HCT116 (cell line): ENCODE results near the gene ACBD4. TPM values are rescaled to one million over a fixed set of nuclear protein-coding genes. Genes with fewer than 3 reads are reported as not detected.

ENCODE experiments used
- ATAC-seq: fragments of 200-7000 bp; cut with Tn5 transposase; 2 replicates; pipeline ENCODE4 v1.9.1; 2020; ENCODE audit warnings: mild to moderate bottlenecking, moderate library complexity
- BruUV-seq: library from RNA; stranded (reverse); fragments of 400-500 nt; replicated peaks from 2 replicates; lab custom pipeline; 2021; lab: Mats Ljungman, UMichigan
- CTCF ChIA-PET: fragments of 300-600 bp; sonication (Branson Sonifier 250); formaldehyde crosslinking; loops from one replicate; lab custom pipeline; 2021; ENCODE audit warnings: antibody characterized with exemption; lab: Charles Lee
- POLR2A ChIA-PET: fragments of 300-600, 350-600 bp; sonication (Branson Sonifier 250); formaldehyde crosslinking; loops from one replicate; lab custom pipeline; 2021; ENCODE audit warnings: antibody characterized with exemption; lab: Charles Lee
- RAD21 ChIA-PET, 2 experiments: fragments of 300-600 bp; sonication (Branson Sonifier 250); formaldehyde crosslinking; loops; one replicate each; lab custom pipeline; 2023; ENCODE audit warnings: low total read pairs in 2 of 2; ENCODE audit not compliant: uncharacterized antibody in 2 of 2, unreplicated experiment in 2 of 2, low non-redundant PET in 1 of 2; lab: Charles Lee
- DNase-seq: peaks from one replicate; pipeline ENCODE4 v3.0.0-alpha.2; 2010; ENCODE audit warnings: low read depth, low spot score
- H2AFZ ChIP-seq: fragments of 200-600 bp; shearing (Covaris generic), sonication (generic); 2 replicates; pipeline ENCODE4 v1.6.1; 2017; ENCODE audit warnings: low read depth, mixed run types, mixed read lengths, antibody characterized with exemption, low read length; ENCODE audit not compliant: poor library complexity, severe bottlenecking
- H3K27ac ChIP-seq: 2 replicates; pipeline ENCODE4 v1.5.1; 2012; ENCODE audit warnings: low read depth, low read length
- H3K27me3 ChIP-seq: fragments of 200-600 bp; sonication (generic); 2 replicates; pipeline ENCODE4 v1.6.1; 2016; ENCODE audit warnings: mixed run types, low read length, mixed read lengths; ENCODE audit not compliant: insufficient read depth
- H3K36me3 ChIP-seq, 2 experiments: fragments of 200-500 bp in 1 of 2; fragments of 200-600 bp in 1 of 2; sonication (Bioruptor generic) in 1 of 2; sonication (generic) in 1 of 2; 2 replicates each; pipeline versions ENCODE4 v1.5.1 to v1.6.1; 2014 to 2016; ENCODE audit warnings: low read length in 2 of 2, inconsistent platforms in 1 of 2, mixed read lengths in 1 of 2, mixed run types in 1 of 2; ENCODE audit not compliant: insufficient read depth in 2 of 2, control insufficient read depth in 1 of 2
- H3K4me1 ChIP-seq, 2 experiments: fragments of 200-600 bp in 1 of 2; sonication (generic) in 1 of 2; 2 replicates each; pipeline versions ENCODE4 v1.5.1 to v1.6.1; 2012 to 2017; ENCODE audit warnings: low read length in 2 of 2, inconsistent platforms in 1 of 2, mild to moderate bottlenecking in 1 of 2, mixed read lengths in 1 of 2, mixed run types in 1 of 2, moderate library complexity in 1 of 2; ENCODE audit not compliant: insufficient read depth in 2 of 2, control insufficient read depth in 1 of 2
- H3K4me2 ChIP-seq: fragments of 200-600 bp; sonication (generic); 2 replicates; pipeline ENCODE4 v1.6.1; 2017; ENCODE audit warnings: mixed run types, low read length, mixed read lengths
- H3K4me3 ChIP-seq, 2 experiments: fragments of 200-600 bp in 1 of 2; sonication (generic) in 1 of 2; replicated peaks in 1 of 2; 2 replicates each; pipeline ENCODE4 v1.5.1; 2011 to 2016; ENCODE audit warnings: low read length in 2 of 2, control low read depth in 1 of 2, low read depth in 1 of 2, mild to moderate bottlenecking in 1 of 2, mixed read lengths in 1 of 2, mixed run types in 1 of 2
- H3K79me2 ChIP-seq: fragments of 200-600 bp; sonication (generic); 2 replicates; pipeline ENCODE4 v1.6.1; 2017; ENCODE audit warnings: mild to moderate bottlenecking, mixed run types, low read length, moderate library complexity, mixed read lengths; ENCODE audit not compliant: insufficient read depth
- H3K9ac ChIP-seq: fragments of 200-600 bp; sonication (generic); 2 replicates; pipeline ENCODE4 v1.6.1; 2016; ENCODE audit warnings: low read length, mixed read lengths
- H3K9me2 ChIP-seq: fragments of 200-600 bp; sonication (generic), shearing (Covaris generic); 2 replicates; pipeline ENCODE4 v1.6.1; 2017; ENCODE audit warnings: mixed run types, mild to moderate bottlenecking, moderate library complexity; ENCODE audit not compliant: insufficient read depth
- H3K9me3 ChIP-seq, 2 experiments: fragments of 200-500 bp in 1 of 2; fragments of 200-600 bp in 1 of 2; sonication (Bioruptor generic) in 1 of 2; sonication (generic) in 1 of 2; 2 replicates each; pipeline ENCODE4 v1.6.1; 2014 to 2017; ENCODE audit warnings: low read length in 2 of 2, mixed read lengths in 2 of 2, inconsistent platforms in 1 of 2, low read depth in 1 of 2, mild to moderate bottlenecking in 1 of 2, mixed run types in 1 of 2, moderate library complexity in 1 of 2; ENCODE audit not compliant: control insufficient read depth in 1 of 2, insufficient read depth in 1 of 2
- H4K20me1 ChIP-seq: fragments of 200-600 bp; sonication (generic), shearing (Covaris generic); 2 replicates; pipeline ENCODE4 v1.6.1; 2017; ENCODE audit warnings: mixed run types, mild to moderate bottlenecking, moderate library complexity; ENCODE audit not compliant: insufficient read depth
- ATF3 ChIP-seq: IDR thresholded peaks from 2 replicates; pipeline ENCODE4 v1.6.1; 2012
- CBX3 ChIP-seq: IDR thresholded peaks from 2 replicates; pipeline ENCODE4 v1.6.1; 2012; ENCODE audit warnings: low read depth
- CEBPB ChIP-seq: IDR thresholded peaks from 2 replicates; pipeline ENCODE4 v1.6.1; 2012; ENCODE audit warnings: low read depth
- ELF1 ChIP-seq: IDR thresholded peaks from 2 replicates; pipeline ENCODE4 v1.6.1; 2012; ENCODE audit warnings: low read depth, borderline replicate concordance
- EZH2 ChIP-seq: fragments of 200-600 bp; sonication (generic); IDR thresholded peaks from 2 replicates; pipeline ENCODE4 v1.6.1; 2017; ENCODE audit warnings: antibody characterized with exemption, mixed run types
- EZH2phosphoT487 ChIP-seq: fragments of 200-600 bp; IDR thresholded peaks from 2 replicates; pipeline ENCODE4 v1.6.1; 2018; ENCODE audit warnings: antibody characterized with exemption, borderline replicate concordance
- FOSL1 ChIP-seq: IDR thresholded peaks from 2 replicates; pipeline ENCODE4 v1.6.1; 2012; ENCODE audit warnings: low read depth
- JUND ChIP-seq: IDR thresholded peaks from 2 replicates; pipeline ENCODE4 v1.6.1; 2012
- POLR2AphosphoS5 ChIP-seq: IDR thresholded peaks from 2 replicates; pipeline ENCODE4 v1.6.1; 2011; ENCODE audit warnings: mild to moderate bottlenecking, low read depth, low read length, moderate library complexity
- RAD21 ChIP-seq: IDR thresholded peaks from 2 replicates; pipeline ENCODE4 v1.6.1; 2012; ENCODE audit warnings: low read depth, mild to moderate bottlenecking
- REST ChIP-seq: IDR thresholded peaks from 2 replicates; pipeline ENCODE4 v1.6.1; 2012; ENCODE audit warnings: low read depth
- SIN3A ChIP-seq: IDR thresholded peaks from 2 replicates; pipeline ENCODE4 v1.6.1; 2012; ENCODE audit warnings: low read depth
- SP1 ChIP-seq: IDR thresholded peaks from 2 replicates; pipeline ENCODE4 v1.6.1; 2012; ENCODE audit warnings: low read depth
- SRF ChIP-seq: IDR thresholded peaks from 2 replicates; pipeline ENCODE4 v1.6.1; 2012; ENCODE audit warnings: low read depth
- TCF7L2 ChIP-seq: IDR thresholded peaks from 2 replicates; pipeline ENCODE4 v1.7.0; 2011; ENCODE audit warnings: borderline replicate concordance, inconsistent platforms; ENCODE audit not compliant: insufficient read depth, insufficient read length; ENCODE audit errors: extremely low read depth
- YY1 ChIP-seq: IDR thresholded peaks from 2 replicates; pipeline ENCODE4 v1.6.1; 2011; ENCODE audit warnings: low read length, low read depth, moderate library complexity, mild to moderate bottlenecking; ENCODE audit not compliant: insufficient replicate concordance; ENCODE audit errors: extremely low read depth
- ZFX ChIP-seq: fragments of 450-650 bp; IDR thresholded peaks from 2 replicates; pipeline ENCODE4 v1.6.1; 2017
- ZNF274 ChIP-seq: fragments of 200-500 bp; sonication (Bioruptor generic); IDR thresholded peaks from 2 replicates; pipeline ENCODE4 v1.6.1; 2014; ENCODE audit warnings: mild to moderate bottlenecking, low read depth, low read length, inconsistent platforms
- intact Hi-C: fragments of 100-400 bp; cut with micrococcal nuclease; formaldehyde crosslinking; loops from 2 replicates; pipeline ENCODE4 v1.10.0; 2022
- total RNA-seq: library from RNA; stranded (reverse); gene quantifications from one replicate; pipeline ENCODE4 v1.2.1, GENCODE V29; 2021; ENCODE audit not compliant: unreplicated experiment
- TF ChIP-seq, protein P1 (sequence below): IDR thresholded peaks from 2 replicates; pipeline ENCODE4 v1.6.1; 2012
- TF ChIP-seq, protein P2 (sequence below): IDR thresholded peaks from 2 replicates; pipeline ENCODE4 v1.6.1; 2011; ENCODE audit warnings: mild to moderate bottlenecking, low read length, moderate library complexity; ENCODE audit not compliant: insufficient replicate concordance; ENCODE audit errors: extremely low read depth

The ACBD4 gene
- total RNA-seq, 1 experiment from 2014 or later: 13.6 TPM

DNA sequence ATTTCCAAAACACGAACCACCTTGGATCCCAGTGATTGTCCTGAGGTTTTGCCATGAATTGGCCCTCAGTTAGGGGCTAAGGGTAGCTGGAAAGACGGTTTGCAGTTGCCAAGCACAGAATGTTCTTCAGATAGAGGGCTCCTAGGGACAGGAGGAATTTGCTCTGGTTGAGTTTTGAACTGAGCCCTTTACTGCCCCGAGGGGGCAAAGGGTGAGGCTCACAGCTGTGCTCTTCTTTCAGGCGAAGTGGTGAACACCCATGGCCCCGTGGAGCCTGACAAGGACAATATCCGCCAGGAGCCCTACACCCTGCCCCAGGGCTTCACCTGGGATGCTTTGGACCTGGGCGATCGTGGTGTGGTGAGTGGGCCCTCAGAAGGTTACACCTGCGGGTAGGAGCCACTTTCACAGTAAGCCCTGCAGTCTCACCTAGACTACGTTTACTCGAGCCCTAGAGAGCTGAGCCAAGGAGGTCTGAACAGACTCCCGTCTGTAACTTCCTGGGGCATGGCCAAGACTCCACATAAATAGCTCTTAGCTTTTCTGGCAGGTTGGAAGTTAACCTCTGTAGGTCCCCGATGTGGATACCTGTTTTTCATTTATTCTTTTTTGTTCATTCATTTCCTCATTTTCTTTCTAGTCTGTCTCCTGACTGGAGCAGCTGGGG, 41.9 kb upstream of the ACBD4 start:
- H3K4me3 ChIP-seq: no peak overlapping the region
- RAD21 ChIA-PET: no interaction called here
- peak overlapping the region; percentile 9; the same call in 1 of the 2 replicates for H3K9ac ChIP-seq

More for the DNA sequence above, 41.9 kb upstream of the ACBD4 start:
- DNase-seq (no peak), ATAC-seq (no peak)
- Histone ChIP-seq H3K79me2 (peaks cover 23% of the 10 kb centered on the region), H3K9me2 (no peaks in the 10 kb centered on the region), H3K4me1 (peaks cover 3 to 24% of the 10 kb centered on the region in 2 experiments), H3K36me3 (peaks cover 49 to 60% of the 10 kb centered on the region in 2 experiments), H4K20me1 (no peaks in the 10 kb centered on the region), H2AFZ (no peak overlapping the region), H3K27me3 (no peaks in the 10 kb centered on the region), H3K4me2 (peak overlapping the region; percentile 41), H3K9me3 (no peaks in the 10 kb centered on the region), H3K27ac (peak overlapping the region; percentile 42)
- intact Hi-C loops: loop anchor here (10.0 kb wide), 1 partner anchor 319 kb away; no protein-coding TSS in a partner anchor
- ChIA-PET POLR2A (no interaction called here), CTCF (interaction anchor here (0.9 kb wide), 1 partner anchor 42 kb away, joined by 3 read pairs; the partner anchor contains the start of gene ACBD4)
- no peak for TF ChIP-seq CEBPB
- TF ChIP-seq, protein P1, sequence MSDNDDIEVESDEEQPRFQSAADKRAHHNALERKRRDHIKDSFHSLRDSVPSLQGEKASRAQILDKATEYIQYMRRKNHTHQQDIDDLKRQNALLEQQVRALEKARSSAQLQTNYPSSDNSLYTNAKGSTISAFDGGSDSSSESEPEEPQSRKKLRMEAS: no peak
- TF ChIP-seq RAD21: no peak
- no peak for TF ChIP-seq TCF7L2
- no peak for TF ChIP-seq JUND
- no peak for TF ChIP-seq EZH2
- no peak for TF ChIP-seq POLR2AphosphoS5
- no peak for TF ChIP-seq YY1
- TF ChIP-seq EZH2phosphoT487: no peak
- TF ChIP-seq ATF3: no peak
- TF ChIP-seq, protein P2, sequence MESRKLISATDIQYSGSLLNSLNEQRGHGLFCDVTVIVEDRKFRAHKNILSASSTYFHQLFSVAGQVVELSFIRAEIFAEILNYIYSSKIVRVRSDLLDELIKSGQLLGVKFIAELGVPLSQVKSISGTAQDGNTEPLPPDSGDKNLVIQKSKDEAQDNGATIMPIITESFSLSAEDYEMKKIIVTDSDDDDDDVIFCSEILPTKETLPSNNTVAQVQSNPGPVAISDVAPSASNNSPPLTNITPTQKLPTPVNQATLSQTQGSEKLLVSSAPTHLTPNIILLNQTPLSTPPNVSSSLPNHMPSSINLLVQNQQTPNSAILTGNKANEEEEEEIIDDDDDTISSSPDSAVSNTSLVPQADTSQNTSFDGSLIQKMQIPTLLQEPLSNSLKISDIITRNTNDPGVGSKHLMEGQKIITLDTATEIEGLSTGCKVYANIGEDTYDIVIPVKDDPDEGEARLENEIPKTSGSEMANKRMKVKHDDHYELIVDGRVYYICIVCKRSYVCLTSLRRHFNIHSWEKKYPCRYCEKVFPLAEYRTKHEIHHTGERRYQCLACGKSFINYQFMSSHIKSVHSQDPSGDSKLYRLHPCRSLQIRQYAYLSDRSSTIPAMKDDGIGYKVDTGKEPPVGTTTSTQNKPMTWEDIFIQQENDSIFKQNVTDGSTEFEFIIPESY: no peak
- TF ChIP-seq ZNF274: no peak
- TF ChIP-seq SIN3A: no peak
- no peak for TF ChIP-seq CBX3
- TF ChIP-seq FOSL1: no peak
- TF ChIP-seq SRF: no peak
- no peak for TF ChIP-seq REST
- no peak for TF ChIP-seq ELF1
- no peak for TF ChIP-seq ZFX
- no peak for TF ChIP-seq SP1
- TF ChIP-seq, all 23 proteins: peak for 0
- no TSS peak for BruUV-seq
